ENCODE data around the gene IDNK. TPM values are rescaled to one million over a fixed set of nuclear protein-coding genes. Genes with fewer than 3 reads are reported as not detected.
A peak's percentile ranks its signal among the peaks of the same experiment; 100 is the strongest.

IDNK gene
- total RNA-seq, 1 donor from 2014 or later = 3.0 TPM

- DNase-seq (ENCODE audit: low read depth in 2 of 2) = no peak
These were observed 10.7 kb downstream of the IDNK start for GRCh38 chr9:83633676-83634075.

DNA sequence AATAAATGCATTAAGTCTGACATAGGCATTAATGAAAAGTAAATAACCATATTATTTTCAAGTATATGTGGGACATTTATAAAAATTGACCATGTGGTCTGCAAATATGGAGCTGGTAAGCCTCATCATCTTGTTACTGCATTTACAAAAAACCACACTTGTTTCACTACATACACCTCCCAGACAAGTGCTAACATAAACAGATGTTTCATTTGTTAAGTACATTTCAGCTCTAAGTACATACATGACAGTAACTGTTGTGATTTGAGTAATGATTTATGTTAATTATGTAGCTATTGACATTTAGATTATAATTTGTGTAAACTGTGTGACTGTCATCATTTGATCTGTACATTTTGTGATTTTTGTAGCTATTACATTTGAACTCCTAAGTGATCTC, 13.9 kb downstream of the IDNK start:
- no peak for DNase-seq (ENCODE audit: low read depth in 2 of 2)

DNA sequence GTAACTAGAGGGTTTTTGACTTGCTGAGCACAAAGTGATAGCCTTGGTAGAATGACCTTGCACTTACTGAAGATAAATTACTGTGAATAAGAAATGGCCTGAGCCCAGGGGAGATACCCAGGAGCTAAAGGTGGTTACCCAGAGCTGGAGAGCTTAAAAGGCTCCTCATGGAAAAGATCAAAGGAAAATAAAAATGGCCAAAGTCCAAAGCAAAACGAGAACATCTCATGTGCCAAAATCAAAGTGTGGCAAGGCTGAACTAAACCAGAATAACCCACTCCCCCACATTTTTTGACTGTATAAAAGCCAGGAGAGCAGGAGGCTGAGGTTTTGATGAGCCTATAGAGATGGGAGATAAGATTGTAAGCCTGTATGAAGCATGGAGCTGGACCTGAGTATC, 14.4 kb downstream of the IDNK start:
- no peak for DNase-seq (ENCODE audit: low read depth in 2 of 2)

GRCh38 chr9:83639266-83639665, 16.3 kb downstream of the IDNK start:
- peak; percentile 38 to 42 for DNase-seq (ENCODE audit: low read depth in 2 of 2)

- DNase-seq (ENCODE audit: low read depth in 2 of 2) = no peak
These were observed 19.9 kb downstream of the IDNK start for GRCh38 chr9:83642793-83643192.

DNA sequence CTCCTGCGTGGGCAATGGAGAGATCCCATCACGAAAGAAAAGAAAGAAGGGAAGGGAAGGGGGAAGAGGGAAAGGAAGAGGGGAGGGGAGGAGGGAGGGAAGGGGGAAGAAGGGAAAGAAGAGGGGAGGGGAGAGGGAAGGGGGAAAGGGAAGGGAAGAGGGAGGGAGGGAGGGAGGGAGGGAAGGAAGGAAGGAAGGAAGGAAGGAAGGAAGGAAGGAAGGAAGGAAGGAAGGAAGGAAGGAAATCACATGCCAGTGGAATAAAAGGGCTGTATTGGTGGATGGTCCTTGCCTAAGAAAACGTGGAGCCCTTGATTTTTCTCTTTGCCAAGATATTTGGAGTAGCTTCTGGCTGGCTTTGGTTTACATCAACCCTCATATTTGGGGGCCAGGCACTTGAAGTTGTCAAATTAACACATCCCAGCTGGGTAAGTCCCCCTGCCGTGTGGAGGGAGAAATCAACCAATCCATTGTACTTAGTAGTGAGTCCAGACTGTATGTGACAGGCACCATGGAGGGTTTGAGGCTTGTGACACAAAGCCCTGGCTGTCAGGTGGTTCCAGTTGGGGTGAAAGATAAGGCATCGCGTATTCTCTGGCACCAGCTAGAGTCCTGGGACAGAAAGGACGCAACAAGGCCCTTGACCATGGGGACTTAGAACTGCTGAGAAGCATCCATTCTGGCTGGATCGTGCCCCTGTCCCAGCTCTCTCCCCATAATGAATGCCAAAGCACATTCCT, 23.7 kb downstream of the IDNK start:
- DNase-seq (ENCODE audit: low read depth in 2 of 2) = no peak

- peak; percentile 46 to 68 for DNase-seq (ENCODE audit: low read depth in 2 of 2)
These were observed 26.1 kb downstream of the IDNK start for GRCh38 chr9:83649080-83649479.

GRCh38 chr9:83649515-83649914, 26.6 kb downstream of the IDNK start:
- no peak for DNase-seq (ENCODE audit: low read depth in 2 of 2)

GRCh38 chr9:83651558-83651957, 28.6 kb downstream of the IDNK start:
- DNase-seq (ENCODE audit: low read depth in 2 of 2) = no peak

DNA sequence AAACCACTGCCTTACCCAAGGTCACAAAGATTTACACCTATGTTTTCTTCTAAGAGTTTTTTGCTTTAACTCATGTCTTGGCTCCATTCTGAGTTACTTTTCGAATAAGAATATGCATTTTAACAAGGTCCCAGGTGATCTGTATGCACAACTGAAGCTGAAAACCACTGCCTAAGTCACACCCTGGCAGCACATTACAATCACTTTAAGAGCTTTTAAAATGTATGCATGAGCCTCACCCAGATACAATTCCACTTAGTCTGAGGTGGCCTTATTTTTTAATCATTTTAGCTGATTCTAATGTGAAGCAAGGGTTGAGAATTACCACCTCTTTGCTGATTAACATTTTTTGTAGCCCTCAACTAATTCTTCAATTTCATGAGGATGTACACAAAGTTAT, 29.5 kb downstream of the IDNK start:
- no peak for DNase-seq (ENCODE audit: low read depth in 2 of 2)

DNA sequence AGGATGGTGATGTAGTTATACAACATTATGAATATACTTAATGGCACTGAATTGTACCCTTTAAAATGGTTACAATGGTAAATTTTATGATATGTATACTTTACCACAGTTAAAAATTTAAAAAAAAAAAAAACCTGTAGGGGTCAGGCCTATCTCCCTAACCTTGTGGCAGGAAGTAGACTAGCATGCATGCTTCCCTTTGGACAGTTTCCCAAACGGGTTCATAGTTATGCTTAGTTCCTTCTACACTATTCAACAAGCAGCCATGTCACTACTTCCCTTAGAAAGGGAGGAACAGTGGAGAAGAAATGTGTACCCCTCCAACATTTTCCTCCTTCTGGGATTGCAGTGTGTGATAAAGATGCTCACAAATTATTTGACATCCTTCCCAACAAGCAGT, 32.5 kb downstream of the IDNK start:
- DNase-seq (ENCODE audit: low read depth in 2 of 2) = peak; percentile 16 to 41

DNA sequence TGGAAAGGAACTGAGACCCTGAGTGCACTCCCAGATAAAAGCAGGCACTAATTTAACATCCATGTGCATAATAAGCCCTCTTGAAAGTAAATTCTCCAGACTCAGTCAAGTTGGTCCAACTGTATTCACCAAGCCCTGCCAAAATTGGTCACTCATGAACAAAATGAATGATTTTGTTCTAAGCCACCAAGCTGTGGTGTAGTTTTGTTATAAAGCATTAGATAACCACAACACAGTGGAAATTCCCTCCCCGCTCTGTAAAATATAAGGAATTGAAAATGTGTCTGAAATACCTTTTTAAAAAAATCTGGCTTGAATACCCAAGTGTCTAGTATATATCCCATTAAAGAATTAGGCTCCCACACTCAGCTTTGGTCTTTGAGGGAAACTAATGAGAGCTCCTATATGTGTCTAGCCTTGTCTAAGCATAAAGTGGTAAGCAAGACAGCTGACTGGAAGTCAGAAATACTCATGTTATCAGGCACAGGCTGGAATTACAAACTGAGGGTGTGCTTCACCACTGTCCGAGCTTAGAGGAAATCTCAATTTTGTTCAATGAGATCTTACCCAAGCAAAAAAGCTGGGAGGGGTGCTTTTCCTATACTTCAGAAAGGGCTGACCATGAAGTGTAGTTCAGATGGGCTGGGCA, 33.2 kb downstream of the IDNK start:
- DNase-seq (ENCODE audit: low read depth in 2 of 2) = no peak

GRCh38 chr9:83656952-83657351, 34.0 kb downstream of the IDNK start:
- DNase-seq (ENCODE audit: low read depth in 2 of 2) = no peak

DNA sequence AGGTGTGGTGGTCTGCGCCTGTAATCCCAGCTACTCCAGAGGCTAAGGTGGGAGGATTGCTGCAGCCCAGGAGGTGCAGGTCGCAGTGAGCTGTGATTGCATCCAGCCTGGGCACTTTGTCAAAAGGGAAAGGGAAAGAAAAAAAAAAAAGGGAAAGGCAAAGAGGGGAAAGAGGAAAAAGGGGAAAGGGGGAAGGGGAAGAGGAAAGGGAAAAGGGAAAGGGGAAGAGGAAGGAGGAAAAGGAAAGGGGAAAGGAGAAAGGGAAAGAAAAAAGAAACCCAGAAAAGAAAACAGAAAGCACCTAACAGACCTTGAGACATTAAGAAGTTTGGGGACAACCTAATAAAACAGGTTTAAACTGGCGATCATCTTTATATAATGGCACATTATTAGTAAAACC, 40.0 kb downstream of the IDNK start:
- no peak for DNase-seq (ENCODE audit: low read depth in 2 of 2)

DNA sequence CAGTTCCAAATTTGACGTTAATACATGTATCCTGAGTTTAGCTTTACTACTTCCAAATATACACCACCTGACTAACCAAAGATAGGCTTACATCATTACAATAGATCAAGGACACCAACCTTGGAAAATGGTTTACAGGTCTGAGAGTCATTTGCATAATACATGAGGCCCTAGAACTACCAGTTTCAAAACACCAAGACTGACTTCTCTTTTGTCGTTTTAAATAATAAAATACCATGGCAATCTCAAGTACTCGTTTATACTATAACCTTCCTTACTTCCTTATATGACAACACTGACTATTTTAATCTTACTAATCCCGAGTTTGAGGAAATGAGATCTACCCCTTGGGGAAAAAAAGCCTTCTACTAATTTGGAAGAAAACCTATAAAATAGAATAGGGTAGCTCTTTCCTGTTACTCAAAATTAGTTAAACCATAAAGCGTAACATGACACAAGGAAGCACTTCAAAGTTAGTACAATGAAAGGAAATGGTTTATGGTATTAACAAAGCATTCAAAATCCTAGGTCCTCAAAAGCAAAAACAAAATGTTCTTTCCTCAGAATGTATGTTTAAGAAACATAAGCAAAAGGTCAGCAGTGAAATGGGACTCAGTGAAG, 42.7 kb downstream of the IDNK start:
- peak; percentile 36 to 69 for DNase-seq (ENCODE audit: low read depth in 2 of 2)

DNA sequence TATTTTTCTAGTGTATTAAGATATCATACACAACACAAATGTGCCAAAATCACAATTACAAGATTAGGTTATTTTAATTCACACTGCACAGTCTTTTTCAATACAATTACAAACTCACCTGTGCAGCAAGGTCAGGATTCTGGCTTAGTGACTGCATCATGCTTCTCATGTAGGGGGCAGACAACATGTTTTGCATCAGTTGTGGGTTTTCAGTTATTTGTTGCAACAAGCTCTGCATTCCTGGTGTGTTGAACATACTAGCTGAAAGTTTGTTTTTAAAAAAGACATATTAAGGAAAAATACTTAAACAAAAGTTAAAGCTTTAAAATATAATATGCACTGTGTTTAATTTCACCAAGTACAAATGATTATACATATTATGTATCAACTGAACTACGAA, 46.1 kb downstream of the IDNK start:
- no peak for DNase-seq (ENCODE audit: low read depth in 2 of 2)

DNA sequence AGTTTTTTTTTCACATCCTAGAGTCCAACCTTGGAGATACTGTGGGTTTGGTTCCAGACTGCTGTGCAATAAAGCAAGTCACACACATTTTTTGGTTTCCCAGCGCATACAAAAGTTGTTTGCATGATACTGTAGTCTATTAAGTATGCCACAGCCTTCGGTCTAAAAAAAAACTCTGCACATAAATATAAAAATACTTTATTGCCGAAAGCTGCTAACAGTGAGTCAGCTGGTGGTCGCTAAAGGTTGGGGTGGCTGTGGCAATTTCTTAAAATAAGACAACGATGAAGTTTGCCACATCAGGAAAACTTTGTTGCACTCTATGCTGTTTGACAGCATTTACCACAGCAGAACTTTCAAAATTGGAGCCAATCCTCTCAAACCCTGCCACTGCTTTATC, 47.4 kb downstream of the IDNK start:
- DNase-seq (ENCODE audit: low read depth in 2 of 2) = no peak

GRCh38 chr9:83671451-83671850, 48.5 kb downstream of the IDNK start:
- no peak for DNase-seq (ENCODE audit: low read depth in 2 of 2)

GRCh38 chr9:83675466-83675865, 52.5 kb downstream of the IDNK start:
- no peak for DNase-seq (ENCODE audit: low read depth in 2 of 2)

DNA sequence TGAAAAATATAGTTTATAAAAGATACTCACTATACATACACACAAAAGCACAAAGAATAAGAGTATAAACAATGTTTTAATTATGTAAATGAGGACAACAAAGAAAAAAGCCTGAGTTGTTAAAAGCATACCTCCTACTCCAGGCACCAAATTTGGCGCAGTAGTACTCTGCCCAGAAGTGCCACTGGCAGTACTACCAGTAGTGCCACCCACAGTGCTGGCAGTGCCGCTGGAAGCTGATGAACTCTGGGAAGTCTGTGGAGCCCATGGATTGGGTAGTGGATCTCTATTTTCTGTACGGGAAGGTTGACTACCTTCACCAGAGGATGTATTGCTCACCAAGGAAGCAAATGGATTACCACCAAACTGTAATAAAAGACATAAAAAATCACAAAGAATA, 54.7 kb downstream of the IDNK start:
- no peak for DNase-seq (ENCODE audit: low read depth in 2 of 2)

DNA sequence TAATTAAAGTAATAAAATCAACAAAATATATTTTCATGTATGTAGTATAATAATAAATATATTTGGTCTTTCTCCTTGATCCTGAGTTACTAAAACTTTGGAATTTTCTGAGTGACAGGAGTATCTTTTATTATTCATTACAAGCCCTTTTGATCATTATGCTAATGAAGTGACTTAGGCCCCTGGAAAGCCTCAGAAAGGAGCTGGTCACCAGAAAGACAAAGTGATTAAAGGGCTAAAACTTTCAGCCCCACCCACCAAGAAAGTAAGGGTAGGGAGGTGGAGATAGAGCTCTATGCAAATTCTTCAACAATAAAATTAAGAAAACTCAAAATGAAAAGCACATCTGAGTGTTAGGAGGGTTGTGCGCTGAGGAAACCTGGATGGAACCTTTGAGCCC, 57.3 kb downstream of the IDNK start:
- no peak for DNase-seq (ENCODE audit: low read depth in 2 of 2)

DNA sequence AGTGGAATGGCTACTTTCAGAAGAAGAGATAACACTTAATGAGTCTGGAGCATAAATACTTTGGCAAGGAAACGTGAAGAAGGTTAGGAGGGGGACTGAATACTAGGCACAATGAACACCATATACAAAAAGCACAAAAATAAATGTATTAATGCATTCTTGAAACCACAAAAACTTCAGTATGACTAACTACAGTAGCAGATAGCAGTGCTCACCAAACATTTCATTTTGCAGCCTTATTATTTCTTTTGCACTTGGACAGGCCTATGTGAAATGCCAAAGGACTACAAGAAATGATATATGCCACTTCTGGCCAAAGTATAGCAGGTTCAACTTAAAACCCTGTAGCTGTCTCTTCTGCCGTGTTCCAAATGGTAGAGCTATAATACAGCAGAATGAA, 58.5 kb downstream of the IDNK start:
- DNase-seq (ENCODE audit: low read depth in 2 of 2) = no peak

- no peak for DNase-seq (ENCODE audit: low read depth in 2 of 2)
These were observed 66.0 kb downstream of the IDNK start for GRCh38 chr9:83688921-83689320.

Data from lung microvascular endothelial cell (primary cell).